Adrenal gland (tissue), 5 donors: ENCODE results near the gene TCERG1L.

ENCODE experiments used
- CTCF ChIP-seq, 6 experiments: fragments of 450-650 bp in 4 of 6; fragments of 200-600 bp in 2 of 6; sonication (generic) in 1 of 6; IDR thresholded peaks; 1 replicate in 5 of 6; 2 replicates in 1 of 6; pipeline versions ENCODE4 v1.5.1 to v1.8.0; 2016 to 2021; ENCODE audit warnings: antibody characterized with exemption in 6 of 6, mild to moderate bottlenecking in 2 of 6, moderate library complexity in 1 of 6
- POLR2A ChIP-seq, 2 donors: fragments of 450-650 bp; IDR thresholded peaks; one replicate each; pipeline ENCODE4 v1.6.1; 2017; ENCODE audit warnings: antibody characterized with exemption in 2 of 2, mild to moderate bottlenecking in 2 of 2, moderate library complexity in 1 of 2
- donor health status: DM: no; HTN: no; CAD: no.

- TF ChIP-seq CTCF (IDR thresholded peaks at IDR 0.05): no peak
- TF ChIP-seq POLR2A (IDR thresholded peaks at IDR 0.05): no peak
Observed at GRCh38 chr10:131195558-131196159, 115.9 kb downstream of the TCERG1L start.
